OCI-LY1 (cell line): Measurements from ENCODE around the gene SERTAD4.

ENCODE experiments used
- EZH2 ChIP-seq: fragments of 200-600 bp; sonication (generic), shearing (Covaris generic); IDR thresholded peaks from 2 replicates; pipeline ENCODE4 v1.8.0; 2017; ENCODE audit warnings: borderline replicate concordance, mixed run types, mild to moderate bottlenecking, antibody characterized with exemption, low read length, moderate library complexity, mixed read lengths
- TF ChIP-seq, protein P1 (sequence below): fragments of 200-600 bp; sonication (generic), shearing (Covaris generic); IDR thresholded peaks from 2 replicates; pipeline ENCODE4 v1.5.1; 2017; ENCODE audit warnings: mild to moderate bottlenecking, antibody characterized with exemption, low read length, moderate library complexity, mixed read lengths

GRCh38 chr1:210294999-210295745 is 62.6 kb downstream of the SERTAD4 start:
- TF ChIP-seq, protein P1, sequence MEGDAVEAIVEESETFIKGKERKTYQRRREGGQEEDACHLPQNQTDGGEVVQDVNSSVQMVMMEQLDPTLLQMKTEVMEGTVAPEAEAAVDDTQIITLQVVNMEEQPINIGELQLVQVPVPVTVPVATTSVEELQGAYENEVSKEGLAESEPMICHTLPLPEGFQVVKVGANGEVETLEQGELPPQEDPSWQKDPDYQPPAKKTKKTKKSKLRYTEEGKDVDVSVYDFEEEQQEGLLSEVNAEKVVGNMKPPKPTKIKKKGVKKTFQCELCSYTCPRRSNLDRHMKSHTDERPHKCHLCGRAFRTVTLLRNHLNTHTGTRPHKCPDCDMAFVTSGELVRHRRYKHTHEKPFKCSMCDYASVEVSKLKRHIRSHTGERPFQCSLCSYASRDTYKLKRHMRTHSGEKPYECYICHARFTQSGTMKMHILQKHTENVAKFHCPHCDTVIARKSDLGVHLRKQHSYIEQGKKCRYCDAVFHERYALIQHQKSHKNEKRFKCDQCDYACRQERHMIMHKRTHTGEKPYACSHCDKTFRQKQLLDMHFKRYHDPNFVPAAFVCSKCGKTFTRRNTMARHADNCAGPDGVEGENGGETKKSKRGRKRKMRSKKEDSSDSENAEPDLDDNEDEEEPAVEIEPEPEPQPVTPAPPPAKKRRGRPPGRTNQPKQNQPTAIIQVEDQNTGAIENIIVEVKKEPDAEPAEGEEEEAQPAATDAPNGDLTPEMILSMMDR = no peak
- TF ChIP-seq EZH2 = no peak
